ENCODE results near the gene CALB2. TPM values are rescaled to one million over a fixed set of nuclear protein-coding genes. Genes with fewer than 3 reads are reported as not detected.

The CALB2 gene
- total and polyA plus RNA-seq, 8 donors, result 0.46 to 2.6 (median 1.2) TPM; not detected in 2

DNA sequence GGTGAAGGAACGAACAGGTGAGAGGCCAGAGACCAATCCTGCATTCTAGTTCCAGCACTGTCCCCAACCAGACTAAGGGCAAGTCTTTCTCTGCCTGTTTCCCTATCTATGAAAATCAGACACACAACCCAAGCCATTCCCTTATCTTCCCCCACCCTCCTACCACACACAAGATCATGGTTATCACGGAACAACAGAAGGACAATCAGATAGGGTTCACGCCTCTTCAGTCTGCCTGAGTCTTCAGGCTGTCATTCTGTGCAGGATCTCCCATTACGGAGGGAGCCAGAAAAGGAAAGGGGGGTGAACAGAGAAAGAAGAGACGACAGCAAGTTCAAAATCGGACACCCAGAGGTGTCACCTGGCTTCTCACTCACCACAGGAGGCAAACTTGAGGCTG lies 72.2 kb downstream of the CALB2 start:
- 58 to 77% (median 70%) methylated on average over 6 of the region's 6 CpGs for WGBS, 5 donors
- DNase-seq, result no peak
- Histone ChIP-seq H3K27ac (no peak overlapping the region), H3K4me3 (no peak overlapping the region), H3K36me3 (no peaks in the 10 kb centered on the region), H3K4me1 (peaks cover 0 to 7% (median 0%) of the 10 kb centered on the region in 4 donors), H3K9me3 (peaks cover 0 to 6% (median 0%) of the 10 kb centered on the region in 4 donors), H3K27me3 (peaks cover 4 to 24% (median 16%) of the 10 kb centered on the region in 3 donors)
- intact Hi-C loops (cut with DNase I; ENCODE audit: low total_unique reads), result no loop called here
- TF ChIP-seq POLR2AphosphoS5 (IDR thresholded peaks at IDR 0.05) (no peak), EP300 (IDR thresholded peaks at IDR 0.05) (no peak), POLR2A (IDR thresholded peaks at IDR 0.05) (no peak)
- TF ChIP-seq, protein P1, sequence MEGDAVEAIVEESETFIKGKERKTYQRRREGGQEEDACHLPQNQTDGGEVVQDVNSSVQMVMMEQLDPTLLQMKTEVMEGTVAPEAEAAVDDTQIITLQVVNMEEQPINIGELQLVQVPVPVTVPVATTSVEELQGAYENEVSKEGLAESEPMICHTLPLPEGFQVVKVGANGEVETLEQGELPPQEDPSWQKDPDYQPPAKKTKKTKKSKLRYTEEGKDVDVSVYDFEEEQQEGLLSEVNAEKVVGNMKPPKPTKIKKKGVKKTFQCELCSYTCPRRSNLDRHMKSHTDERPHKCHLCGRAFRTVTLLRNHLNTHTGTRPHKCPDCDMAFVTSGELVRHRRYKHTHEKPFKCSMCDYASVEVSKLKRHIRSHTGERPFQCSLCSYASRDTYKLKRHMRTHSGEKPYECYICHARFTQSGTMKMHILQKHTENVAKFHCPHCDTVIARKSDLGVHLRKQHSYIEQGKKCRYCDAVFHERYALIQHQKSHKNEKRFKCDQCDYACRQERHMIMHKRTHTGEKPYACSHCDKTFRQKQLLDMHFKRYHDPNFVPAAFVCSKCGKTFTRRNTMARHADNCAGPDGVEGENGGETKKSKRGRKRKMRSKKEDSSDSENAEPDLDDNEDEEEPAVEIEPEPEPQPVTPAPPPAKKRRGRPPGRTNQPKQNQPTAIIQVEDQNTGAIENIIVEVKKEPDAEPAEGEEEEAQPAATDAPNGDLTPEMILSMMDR (IDR thresholded peaks at IDR 0.05), result no peak

- no peak overlapping the region for H3K27ac ChIP-seq
- H3K4me3 ChIP-seq, result no peak overlapping the region
- peaks cover 0 to 4% (median 0%) of the 10 kb centered on the region in 4 donors for H3K4me1 ChIP-seq
- peak in 1 of 2 donors; percentile 24 for DNase-seq
- TF ChIP-seq POLR2AphosphoS5 (IDR thresholded peaks at IDR 0.05), result no peak
- TF ChIP-seq POLR2A (IDR thresholded peaks at IDR 0.05), result no peak
- no peak for TF ChIP-seq EP300 (IDR thresholded peaks at IDR 0.05)
- TF ChIP-seq, protein P1 (IDR thresholded peaks at IDR 0.05), result no peak
- no peaks in the 10 kb centered on the region for H3K36me3 ChIP-seq
- H3K9me3 ChIP-seq, result peaks cover 0 to 6% (median 0%) of the 10 kb centered on the region in 4 donors
- 84 to 91% (median 84%) methylated on average over 14 of the region's 14 CpGs for WGBS, 5 donors
- intact Hi-C loops (cut with DNase I; ENCODE audit: low total_unique reads), result no loop called here
- H3K27me3 ChIP-seq, result peaks cover 0 to 21% (median 11%) of the 10 kb centered on the region in 3 donors
Measured at GRCh38 chr16:71431176-71431575, 72.7 kb downstream of the CALB2 start.

- Histone ChIP-seq H3K4me1 (no peaks in the 10 kb centered on the region), H3K27me3 (peaks cover 0 to 18% (median 3%) of the 10 kb centered on the region in 3 donors), H3K9me3 (peaks cover 0 to 6% (median 0%) of the 10 kb centered on the region in 4 donors), H3K36me3 (no peaks in the 10 kb centered on the region), H3K27ac (no peak overlapping the region), H3K4me3 (no peak overlapping the region)
- 90 to 95% (median 91%) methylated on average over 2 to 9 of the region's 9 CpGs for WGBS, 5 donors
- TF ChIP-seq EP300 (IDR thresholded peaks at IDR 0.05), result no peak
- no peak for TF ChIP-seq POLR2AphosphoS5 (IDR thresholded peaks at IDR 0.05)
- TF ChIP-seq POLR2A (IDR thresholded peaks at IDR 0.05), result no peak
- TF ChIP-seq, protein P1 (IDR thresholded peaks at IDR 0.05), result no peak
- intact Hi-C loops (cut with DNase I; ENCODE audit: low total_unique reads), result no loop called here
- DNase-seq, result no peak
Measured at GRCh38 chr16:71431991-71432390, 73.5 kb downstream of the CALB2 start.

GRCh38 chr16:71432906-71433305 lies 74.4 kb downstream of the CALB2 start:
- DNase-seq, result no peak
- TF ChIP-seq EP300 (IDR thresholded peaks at IDR 0.05), result no peak
- TF ChIP-seq POLR2A (IDR thresholded peaks at IDR 0.05), result no peak
- TF ChIP-seq, protein P1 (IDR thresholded peaks at IDR 0.05), result no peak
- TF ChIP-seq POLR2AphosphoS5 (IDR thresholded peaks at IDR 0.05), result no peak
- intact Hi-C loops (cut with DNase I; ENCODE audit: low total_unique reads), result no loop called here
- H3K9me3 ChIP-seq, result peaks cover 0 to 6% (median 0%) of the 10 kb centered on the region in 4 donors
- H3K27ac ChIP-seq, result no peak overlapping the region
- no peak overlapping the region for H3K4me3 ChIP-seq
- 70 to 82% (median 74%) methylated on average over 4 to 6 of the region's 6 CpGs for WGBS, 5 donors
- no peaks in the 10 kb centered on the region for H3K4me1 ChIP-seq
- H3K36me3 ChIP-seq, result no peaks in the 10 kb centered on the region
- peaks cover 0 to 13% (median 0%) of the 10 kb centered on the region in 3 donors for H3K27me3 ChIP-seq
